GM19324 (cell line): Measurements from ENCODE around the gene NLRP6.
"Not testable (repeated sequence)": the region's sequence is repeated elsewhere in the genome, so short reads cannot be mapped to it uniquely, and the experiment has no call there.

Source experiments
- ATAC-seq: cut with Tn5 transposase; IDR thresholded peaks from one replicate; pipeline ENCODE4 v1.9.1; 2021; ENCODE audit warnings: mild to moderate bottlenecking, moderate library complexity; ENCODE audit not compliant: unreplicated experiment, low FRiP score

NLRP6 gene

DNA sequence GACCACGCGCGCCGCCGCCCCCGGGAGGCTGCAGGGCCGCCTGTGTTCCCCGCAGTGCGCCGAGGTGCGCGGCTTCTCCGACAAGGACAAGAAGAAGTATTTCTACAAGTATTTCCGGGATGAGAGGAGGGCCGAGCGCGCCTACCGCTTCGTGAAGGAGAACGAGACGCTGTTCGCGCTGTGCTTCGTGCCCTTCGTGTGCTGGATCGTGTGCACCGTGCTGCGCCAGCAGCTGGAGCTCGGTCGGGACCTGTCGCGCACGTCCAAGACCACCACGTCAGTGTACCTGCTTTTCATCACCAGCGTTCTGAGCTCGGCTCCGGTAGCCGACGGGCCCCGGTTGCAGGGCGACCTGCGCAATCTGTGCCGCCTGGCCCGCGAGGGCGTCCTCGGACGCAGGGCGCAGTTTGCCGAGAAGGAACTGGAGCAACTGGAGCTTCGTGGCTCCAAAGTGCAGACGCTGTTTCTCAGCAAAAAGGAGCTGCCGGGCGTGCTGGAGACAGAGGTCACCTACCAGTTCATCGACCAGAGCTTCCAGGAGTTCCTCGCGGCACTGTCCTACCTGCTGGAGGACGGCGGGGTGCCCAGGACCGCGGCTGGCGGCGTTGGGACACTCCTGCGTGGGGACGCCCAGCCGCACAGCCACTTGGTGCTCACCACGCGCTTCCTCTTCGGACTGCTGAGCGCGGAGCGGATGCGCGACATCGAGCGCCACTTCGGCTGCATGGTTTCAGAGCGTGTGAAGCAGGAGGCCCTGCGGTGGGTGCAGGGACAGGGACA is 2.7 kb downstream of the NLRP6 start:
- ATAC-seq = no peak

GRCh38 chr11:281486-282161 is 3.4 kb downstream of the NLRP6 start:
- no peak for ATAC-seq

DNA sequence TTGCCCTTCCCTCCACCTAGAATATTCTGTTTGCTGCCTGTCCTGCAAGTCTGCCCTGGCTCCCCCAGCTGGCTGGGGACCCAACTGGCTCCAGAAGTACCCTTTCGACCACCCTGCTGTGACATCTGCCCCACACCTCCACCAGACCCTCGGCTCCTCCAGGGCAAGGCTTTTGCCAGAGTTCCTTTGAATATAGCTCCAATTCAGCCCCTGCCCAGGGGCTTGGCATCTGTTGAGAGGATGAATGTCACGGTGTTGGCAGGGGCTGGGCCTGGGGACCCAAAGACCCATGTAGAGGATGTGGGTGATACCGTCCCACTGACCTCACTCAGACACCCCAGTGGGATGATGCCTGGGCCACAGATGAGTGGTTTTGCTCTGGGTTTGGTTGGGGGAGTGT is 4.0 kb downstream of the NLRP6 start:
- no peak for ATAC-seq

- no peak for ATAC-seq
Observed at GRCh38 chr11:282630-283360, 4.6 kb downstream of the NLRP6 start.

- no peak for ATAC-seq
Observed at GRCh38 chr11:283405-284104, 5.3 kb downstream of the NLRP6 start.

- no peak for ATAC-seq
Observed at GRCh38 chr11:284105-285020, 6.2 kb downstream of the NLRP6 start.

GRCh38 chr11:285021-285893 is 7.0 kb downstream of the NLRP6 start:
- ATAC-seq = no peak

GRCh38 chr11:285894-286220 is 7.7 kb downstream of the NLRP6 start:
- no peak for ATAC-seq

GRCh38 chr11:286977-287820 is 9.0 kb downstream of the NLRP6 start:
- ATAC-seq = not testable (repeated sequence)

GRCh38 chr11:287821-288477 is 9.7 kb downstream of the NLRP6 start:
- ATAC-seq = no peak

GRCh38 chr11:288478-289397 is 10.5 kb downstream of the NLRP6 start, which contains the start of gene PGGHG:
Gene PGGHG (plus strand): TSS chr11:289126. CDS start chr11:289817, 691 bp downstream.
- ATAC-seq = peak; percentile 74

DNA sequence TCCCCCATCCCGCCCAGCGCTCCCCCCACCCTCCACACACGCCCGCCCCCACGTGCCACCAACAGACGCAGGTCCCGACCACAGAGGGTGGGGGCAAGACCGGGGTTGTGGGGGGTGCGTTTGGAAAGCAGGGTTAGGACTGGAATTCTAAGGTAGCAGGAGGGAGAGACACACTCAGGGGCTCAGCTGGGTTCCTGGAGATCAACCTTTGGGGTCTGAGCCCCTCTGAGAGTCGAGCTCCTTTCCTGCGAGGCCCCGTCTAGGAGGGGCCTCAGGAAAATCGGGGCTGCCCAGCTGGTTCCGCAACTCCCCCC is 11.1 kb downstream of the NLRP6 start:
- ATAC-seq = no peak

DNA sequence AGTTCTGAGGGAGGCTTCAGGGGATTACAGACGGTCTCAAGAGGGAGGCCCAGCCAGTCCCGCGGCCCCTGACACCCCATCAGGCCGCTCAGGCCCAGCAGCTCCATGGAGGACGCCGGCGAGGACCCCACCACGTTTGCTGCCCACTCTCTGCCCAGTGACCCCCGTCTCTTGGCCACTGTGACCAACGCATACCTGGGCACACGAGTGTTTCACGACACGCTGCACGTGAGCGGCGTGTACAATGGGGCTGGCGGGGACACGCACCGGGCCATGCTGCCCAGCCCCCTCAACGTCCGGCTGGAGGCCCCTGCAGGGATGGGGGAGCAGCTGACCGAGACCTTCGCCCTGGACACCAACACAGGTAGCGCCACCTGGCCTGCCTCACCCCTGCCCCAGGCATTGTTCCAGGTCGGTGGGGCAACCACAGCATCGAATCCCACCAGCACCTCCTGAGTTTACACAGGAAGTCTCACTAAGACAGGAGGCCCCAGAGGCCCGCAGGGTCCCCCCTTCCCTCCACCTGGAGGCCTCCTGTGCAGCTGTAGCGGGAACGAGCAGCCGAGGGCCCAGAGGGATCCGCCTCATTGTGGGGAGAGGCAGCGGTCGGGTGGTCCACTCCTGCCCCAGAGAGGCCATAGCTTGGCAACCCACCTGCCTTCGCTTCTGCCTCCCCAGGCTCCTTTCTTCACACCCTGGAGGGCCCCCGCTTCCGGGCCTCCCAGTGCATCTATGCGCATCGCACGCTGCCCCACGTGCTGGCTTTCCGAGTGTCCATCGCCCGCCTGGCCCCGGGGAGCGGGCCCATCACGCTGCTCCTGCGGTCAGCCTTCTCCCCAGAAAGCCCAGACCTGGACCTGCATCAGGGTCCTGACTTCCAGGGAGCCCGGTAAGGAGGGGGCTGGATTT is 11.8 kb downstream of the NLRP6 start:
- ATAC-seq = no peak

DNA sequence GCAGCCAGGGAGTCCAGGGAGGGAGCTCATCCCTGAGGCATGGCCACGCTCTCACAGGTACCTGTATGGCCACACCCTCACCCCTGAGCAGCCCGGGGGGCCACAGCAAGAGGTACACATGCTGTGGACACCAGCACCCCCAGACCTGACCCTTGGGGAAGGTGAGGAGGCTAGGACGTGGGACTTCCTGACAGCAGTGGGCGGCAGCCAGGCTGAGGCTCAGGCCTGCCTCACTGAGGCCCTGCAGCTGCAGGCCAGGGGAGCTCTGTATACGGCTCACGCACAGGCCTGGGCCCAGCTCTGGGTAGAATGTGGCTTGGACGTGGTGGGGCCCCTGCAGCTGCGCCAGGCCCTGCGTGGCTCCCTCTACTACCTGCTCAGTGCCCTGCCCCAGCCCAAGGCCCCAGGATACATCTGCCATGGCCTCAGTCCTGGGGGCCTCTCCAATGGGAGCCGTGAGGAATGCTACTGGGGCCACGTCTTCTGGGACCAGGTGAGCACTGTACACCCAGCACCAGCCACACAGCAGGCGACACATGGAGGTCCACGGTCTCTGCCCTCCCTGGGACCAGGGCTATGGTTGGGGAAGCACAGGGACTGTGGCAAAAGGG is 12.5 kb downstream of the NLRP6 start:
- ATAC-seq = no peak
